IMR-90 (cell line): ENCODE data around the gene MB. TPM values are rescaled to one million over a fixed set of nuclear protein-coding genes. Genes with fewer than 3 reads are reported as not detected.

Experiments used
- ATAC-seq: fragments of 200-7000 bp; cut with Tn5 transposase; 2 replicates; pipeline ENCODE4 v1.9.1; 2020; ENCODE audit warnings: low read depth, mild to moderate bottlenecking, moderate library complexity
- BruUV-seq: library from RNA; stranded (reverse); fragments of 400-500 nt; replicated peaks from 2 replicates; lab custom pipeline; 2021; lab: Mats Ljungman, UMichigan
- CTCF ChIA-PET: fragments of 300-600 bp; formaldehyde crosslinking; extraction: SDS; loops from one replicate; lab custom pipeline; 2021; ENCODE audit warnings: antibody characterized with exemption; lab: Yijun Ruan, JAX
- POLR2A ChIA-PET: fragments of 300-600 bp; sonication (Branson Sonifier 250); formaldehyde crosslinking; loops from one replicate; lab custom pipeline; 2022; ENCODE audit warnings: antibody characterized with exemption; ENCODE audit not compliant: unreplicated experiment; lab: Charles Lee
- DNase-seq: peaks from one replicate; pipeline ENCODE4 v3.0.0; 2013
- H2AFZ ChIP-seq: replicated peaks from 2 replicates; pipeline ENCODE3; 2013; ENCODE audit warnings: low read length, mild to moderate bottlenecking; ENCODE audit not compliant: poor library complexity
- H2AK5ac ChIP-seq: 2 replicates; pipeline ENCODE4 v1.6.1; 2013; ENCODE audit warnings: low read depth, low read length, inconsistent platforms
- H2AK9ac ChIP-seq: replicated peaks from 2 replicates; pipeline ENCODE3; 2013; ENCODE audit warnings: mild to moderate bottlenecking, low read depth, low read length, moderate library complexity; ENCODE audit not compliant: poor library complexity
- H2BK120ac ChIP-seq: 2 replicates; pipeline ENCODE4 v1.6.1; 2013; ENCODE audit warnings: low read depth, low read length, inconsistent platforms
- H2BK15ac ChIP-seq: 3 replicates; pipeline ENCODE4 v1.6.1; 2013; ENCODE audit warnings: low read depth, low read length, inconsistent platforms
- H2BK20ac ChIP-seq: 2 replicates; pipeline ENCODE4 v1.6.1; 2013; ENCODE audit warnings: low read depth, mild to moderate bottlenecking, inconsistent platforms, low read length, moderate library complexity
- H2BK5ac ChIP-seq: 2 replicates; pipeline ENCODE4 v1.6.1; 2013; ENCODE audit warnings: mild to moderate bottlenecking, low read depth, low read length, inconsistent platforms; ENCODE audit not compliant: poor library complexity, severe bottlenecking
- H3K14ac ChIP-seq: replicated peaks from 2 replicates; pipeline ENCODE4 v1.6.1; 2013; ENCODE audit warnings: low read depth, low read length, inconsistent platforms
- H3K18ac ChIP-seq: 2 replicates; pipeline ENCODE4 v1.6.1; 2013; ENCODE audit warnings: low read depth, low read length, control low read depth
- H3K23ac ChIP-seq: 2 replicates; pipeline ENCODE4 v1.6.1; 2013; ENCODE audit warnings: low read depth, low read length, inconsistent platforms
- H3K27ac ChIP-seq: 2 replicates; pipeline ENCODE4 v1.5.1; 2013; ENCODE audit warnings: mild to moderate bottlenecking, control low read depth, low read length; ENCODE audit not compliant: insufficient read depth
- H3K27me3 ChIP-seq: 2 replicates; pipeline ENCODE4 v1.6.1; 2013; ENCODE audit warnings: low read length; ENCODE audit not compliant: control insufficient read depth, insufficient read depth
- H3K36me3 ChIP-seq: 2 replicates; pipeline ENCODE4 v1.6.1; 2013; ENCODE audit warnings: low read length, mixed read lengths; ENCODE audit not compliant: control insufficient read depth, insufficient read depth
- H3K4ac ChIP-seq: 2 replicates; pipeline ENCODE4 v1.6.1; 2013; ENCODE audit warnings: low read depth, low read length, inconsistent platforms
- H3K4me1 ChIP-seq: 2 replicates; pipeline ENCODE4 v1.6.1; 2013; ENCODE audit warnings: low read length, mixed read lengths; ENCODE audit not compliant: control insufficient read depth, insufficient read depth
- H3K4me2 ChIP-seq: 2 replicates; pipeline ENCODE4 v1.6.1; 2013; ENCODE audit warnings: low read depth, mild to moderate bottlenecking, control low read depth, low read length, moderate library complexity
- H3K4me3 ChIP-seq: 2 replicates; pipeline ENCODE4 v1.5.1; 2013; ENCODE audit warnings: low read depth, mild to moderate bottlenecking, control low read depth, low read length, moderate library complexity; ENCODE audit not compliant: insufficient read depth
- H3K56ac ChIP-seq: 2 replicates; pipeline ENCODE4 v1.6.1; 2013; ENCODE audit warnings: low read length, inconsistent platforms; ENCODE audit not compliant: insufficient read depth; ENCODE audit errors: extremely low read depth
- H3K79me1 ChIP-seq, 2 experiments: 2 replicates each; pipeline ENCODE4 v1.6.1; 2013; ENCODE audit warnings: low read length in 2 of 2, inconsistent platforms in 1 of 2, low read depth in 1 of 2
- H3K9ac ChIP-seq: 2 replicates; pipeline ENCODE4 v1.6.1; 2013; ENCODE audit warnings: low read depth, low read length, control low read depth
- H3K9me1 ChIP-seq: 2 replicates; pipeline ENCODE4 v1.6.1; 2013; ENCODE audit warnings: low read length, inconsistent platforms; ENCODE audit not compliant: insufficient read depth
- H3K9me3 ChIP-seq: 2 replicates; pipeline ENCODE4 v1.6.1; 2013; ENCODE audit warnings: low read length; ENCODE audit not compliant: control insufficient read depth, insufficient read depth
- H4K20me1 ChIP-seq: 2 replicates; pipeline ENCODE4 v1.6.1; 2013; ENCODE audit warnings: low read length, inconsistent platforms; ENCODE audit not compliant: insufficient read depth
- H4K5ac ChIP-seq: 2 replicates; pipeline ENCODE4 v1.6.1; 2013; ENCODE audit warnings: mild to moderate bottlenecking, low read depth, low read length, control low read depth
- H4K8ac ChIP-seq, 2 experiments: 2 replicates each; pipeline ENCODE4 v1.6.1; 2013; ENCODE audit warnings: low read depth in 2 of 2, low read length in 2 of 2, control low read depth in 1 of 2, inconsistent platforms in 1 of 2
- H4K91ac ChIP-seq: 2 replicates; pipeline ENCODE4 v1.6.1; 2013; ENCODE audit warnings: low read depth, low read length, inconsistent platforms; ENCODE audit not compliant: insufficient read depth
- CEBPB ChIP-seq: IDR thresholded peaks from 2 replicates; pipeline ENCODE4 v1.6.1; 2012; ENCODE audit warnings: low read depth, low read length, improper control_type of control experiment
- NFE2L2 ChIP-seq: fragments of 150-350 bp; IDR thresholded peaks from 2 replicates; pipeline ENCODE4 v1.6.1; 2016; ENCODE audit warnings: low read depth, mild to moderate bottlenecking, low read length
- POLR2A ChIP-seq: IDR thresholded peaks from 2 replicates; pipeline ENCODE4 v1.6.1; 2012; ENCODE audit warnings: mild to moderate bottlenecking, low read depth, low read length
- RFX5 ChIP-seq: IDR thresholded peaks from 2 replicates; pipeline ENCODE4 v1.8.0; 2012; ENCODE audit warnings: low read depth, mild to moderate bottlenecking, low read length, moderate library complexity
- WGBS, 2 experiments: methylation state at CpG; one replicate each; pipeline versions ENCODE4 v1.1.5 to v1.1.7; 2013; ENCODE audit warnings: missing lambda C conversion rate in 2 of 2; ENCODE audit not compliant: insufficient read length in 1 of 2; ENCODE audit errors: extremely low coverage in 2 of 2; 5-methylcytosine and 5-hydroxymethylcytosine counted together
- dilution Hi-C: fragments of 300-500 bp; cut with HindIII; formaldehyde crosslinking; loops from one replicate; pipeline ENCODE4 v1.14.3; 2018; ENCODE audit warnings: low sequenced_read_pairs; ENCODE audit not compliant: unreplicated experiment
- in situ Hi-C: fragments of 300-500 bp; cut with MboI; formaldehyde crosslinking; loops from 3 replicates; pipeline ENCODE4 v1.14.3; 2019; ENCODE audit warnings: low sequenced_read_pairs, inconsistent platforms, mixed read lengths
- intact Hi-C: fragments of 100-400 bp; cut with micrococcal nuclease; formaldehyde crosslinking; loops from 2 replicates; pipeline ENCODE4 v1.10.0; 2022
- polyA plus RNA-seq, 3 experiments: library from polyadenylated mRNA; depleted of rRNA; stranded (reverse); fragments of >200 nt; gene quantifications; 2 replicates each; pipeline ENCODE4 v1.2.3, GENCODE V29; 2012; ENCODE audit warnings: low replicate concordance in 1 of 3
- total RNA-seq: library from RNA; depleted of rRNA; stranded (reverse); fragments of >200 nt; gene quantifications from 2 replicates; pipeline ENCODE4 v1.2.3, GENCODE V29; 2012

The MB gene
- total and polyA plus RNA-seq, 2 of the 4 experiments (the other 2 are of a cell fraction): not detected

DNA sequence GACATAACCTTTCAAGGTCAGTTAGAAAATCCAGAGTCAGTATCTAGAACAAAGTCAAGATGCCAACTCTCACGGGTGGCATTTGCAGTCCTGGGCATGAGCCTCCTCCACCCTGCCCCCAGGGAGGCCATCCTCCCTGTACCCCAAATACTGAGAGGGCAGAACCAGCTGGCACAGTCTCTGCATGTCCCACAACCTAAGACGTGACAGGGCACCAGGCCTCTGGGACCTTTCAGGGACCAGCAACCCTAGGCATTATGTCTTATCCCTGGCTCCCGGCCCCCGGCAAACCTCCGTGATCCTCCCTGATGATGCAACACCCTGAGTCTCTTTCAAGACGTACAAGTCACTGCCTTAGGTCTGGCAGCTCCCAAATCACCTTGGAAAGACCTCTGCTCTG lies 2.0 kb downstream of the MB start:
- Histone ChIP-seq H3K4me2 (no peak overlapping the region), H3K36me3 (no peaks in the 10 kb centered on the region), H3K27me3 (peaks cover 33% of the 10 kb centered on the region), H3K9me1 (peaks cover 3% of the 10 kb centered on the region; the same call in 1 of the 2 replicates), H4K91ac (no peak overlapping the region), H3K79me1 (no peaks in the 10 kb centered on the region), H2AFZ (no peak overlapping the region), H2BK120ac (no peak overlapping the region), H3K14ac (no peak overlapping the region), H4K20me1 (no peaks in the 10 kb centered on the region), H3K56ac (no peak overlapping the region), H3K23ac (no peak overlapping the region), H2AK5ac (no peak overlapping the region), H3K9me3 (no peaks in the 10 kb centered on the region), H4K8ac (no peak overlapping the region), H3K27ac (no peak overlapping the region), H3K4me3 (no peak overlapping the region), H3K4me1 (no peaks in the 10 kb centered on the region; the same call in 1 of the 2 replicates), H3K18ac (no peak overlapping the region), H2BK20ac (no peak overlapping the region), H2AK9ac (no peak overlapping the region), H3K9ac (no peak overlapping the region), H2BK5ac (no peak overlapping the region), H4K5ac (no peak overlapping the region), H3K4ac (no peak overlapping the region), H2BK15ac (no peak overlapping the region)
- no peak for DNase-seq
- in situ Hi-C loops (no loop called here), dilution Hi-C loops (no loop called here), intact Hi-C loops (no loop called here)
- TF ChIP-seq CEBPB (peak; percentile 67), RFX5 (no peak), NFE2L2 (no peak), POLR2A (no peak)
- BruUV-seq: no TSS peak
- 80% methylated on average over 3 of the region's 6 CpGs; no CpG with 5 or more reads in 1 of the 2 experiments for WGBS, 2 experiments
- no peak for ATAC-seq
- CTCF ChIA-PET: no interaction called here
- POLR2A ChIA-PET: no interaction called here
